Rectal smooth muscle tissue (tissue), 1 donor: ENCODE data around the gene SEBOX.

Experiments
- H3K27ac ChIP-seq: one replicate; pipeline ENCODE4 v1.7.0; 2013; ENCODE audit warnings: low read depth, low read length, inconsistent platforms
- H3K27me3 ChIP-seq: one replicate; pipeline ENCODE4 v1.7.0; 2013; ENCODE audit warnings: low read length; ENCODE audit not compliant: control insufficient read depth, insufficient read depth
- H3K36me3 ChIP-seq: one replicate; pipeline ENCODE4 v1.7.0; 2013; ENCODE audit warnings: low read length; ENCODE audit not compliant: control insufficient read depth, insufficient read depth
- H3K4me1 ChIP-seq: one replicate; pipeline ENCODE4 v1.7.0; 2013; ENCODE audit warnings: low read length; ENCODE audit not compliant: control insufficient read depth, insufficient read depth
- H3K4me3 ChIP-seq: one replicate; pipeline ENCODE4 v1.7.0; 2013; ENCODE audit warnings: low read length
- H3K9ac ChIP-seq: one replicate; pipeline ENCODE4 v1.7.0; 2013; ENCODE audit warnings: low read length

SEBOX gene

GRCh38 chr17:28399808-28400207, 34.8 kb upstream of the SEBOX start:
- no peak overlapping the region for H3K9ac ChIP-seq
- no peaks in the 10 kb centered on the region for H3K27me3 ChIP-seq
- H3K36me3 ChIP-seq = peaks cover 8% of the 10 kb centered on the region
- H3K4me3 ChIP-seq = no peak overlapping the region
- H3K4me1 ChIP-seq = no peaks in the 10 kb centered on the region
- H3K27ac ChIP-seq = no peak overlapping the region

GRCh38 chr17:28398280-28398981, 33.4 kb upstream of the SEBOX start:
- no peak overlapping the region for H3K4me3 ChIP-seq
- peaks cover 13% of the 10 kb centered on the region for H3K36me3 ChIP-seq
- H3K27ac ChIP-seq = no peak overlapping the region
- H3K9ac ChIP-seq = no peak overlapping the region
- H3K4me1 ChIP-seq = no peaks in the 10 kb centered on the region
- no peaks in the 10 kb centered on the region for H3K27me3 ChIP-seq

- H3K27me3 ChIP-seq = no peaks in the 10 kb centered on the region
- no peak overlapping the region for H3K4me3 ChIP-seq
- no peaks in the 10 kb centered on the region for H3K4me1 ChIP-seq
- no peak overlapping the region for H3K9ac ChIP-seq
- peaks cover 16% of the 10 kb centered on the region for H3K36me3 ChIP-seq
- H3K27ac ChIP-seq = no peak overlapping the region
These were observed 32.8 kb upstream of the SEBOX start for GRCh38 chr17:28397687-28398279.

GRCh38 chr17:28397275-28397674, 32.3 kb upstream of the SEBOX start:
- H3K36me3 ChIP-seq = peaks cover 16% of the 10 kb centered on the region
- H3K27me3 ChIP-seq = no peaks in the 10 kb centered on the region
- H3K4me1 ChIP-seq = no peaks in the 10 kb centered on the region
- no peak overlapping the region for H3K27ac ChIP-seq
- H3K9ac ChIP-seq = no peak overlapping the region
- no peak overlapping the region for H3K4me3 ChIP-seq

GRCh38 chr17:28396635-28397239, 31.7 kb upstream of the SEBOX start:
- Histone ChIP-seq H3K4me3 (no peak overlapping the region), H3K27ac (no peak overlapping the region), H3K36me3 (peaks cover 16% of the 10 kb centered on the region), H3K4me1 (no peaks in the 10 kb centered on the region), H3K27me3 (no peaks in the 10 kb centered on the region), H3K9ac (no peak overlapping the region)

GRCh38 chr17:28395968-28396367, 31.0 kb upstream of the SEBOX start:
- H3K4me1 ChIP-seq = no peaks in the 10 kb centered on the region
- no peak overlapping the region for H3K27ac ChIP-seq
- no peak overlapping the region for H3K9ac ChIP-seq
- H3K27me3 ChIP-seq = no peaks in the 10 kb centered on the region
- no peak overlapping the region for H3K4me3 ChIP-seq
- H3K36me3 ChIP-seq = peaks cover 19% of the 10 kb centered on the region

GRCh38 chr17:28395426-28395825, 30.4 kb upstream of the SEBOX start:
- H3K9ac ChIP-seq = no peak overlapping the region
- H3K4me3 ChIP-seq = no peak overlapping the region
- no peaks in the 10 kb centered on the region for H3K27me3 ChIP-seq
- peaks cover 22% of the 10 kb centered on the region for H3K36me3 ChIP-seq
- H3K4me1 ChIP-seq = no peaks in the 10 kb centered on the region
- no peak overlapping the region for H3K27ac ChIP-seq

GRCh38 chr17:28394337-28395116, 29.5 kb upstream of the SEBOX start:
- H3K27me3 ChIP-seq = no peaks in the 10 kb centered on the region
- no peak overlapping the region for H3K9ac ChIP-seq
- no peak overlapping the region for H3K27ac ChIP-seq
- no peaks in the 10 kb centered on the region for H3K4me1 ChIP-seq
- no peak overlapping the region for H3K4me3 ChIP-seq
- peaks cover 26% of the 10 kb centered on the region for H3K36me3 ChIP-seq

GRCh38 chr17:28392491-28392890, 27.5 kb upstream of the SEBOX start:
- Histone ChIP-seq H3K27ac (no peak overlapping the region), H3K9ac (no peak overlapping the region), H3K36me3 (peaks cover 34% of the 10 kb centered on the region), H3K4me1 (no peaks in the 10 kb centered on the region), H3K4me3 (no peak overlapping the region), H3K27me3 (no peaks in the 10 kb centered on the region)

- Histone ChIP-seq H3K4me3 (no peak overlapping the region), H3K4me1 (no peaks in the 10 kb centered on the region), H3K27me3 (no peaks in the 10 kb centered on the region), H3K9ac (no peak overlapping the region), H3K36me3 (peaks cover 32% of the 10 kb centered on the region), H3K27ac (no peak overlapping the region)
These were observed 26.4 kb upstream of the SEBOX start for GRCh38 chr17:28391401-28391800.

GRCh38 chr17:28390984-28391383, 26.0 kb upstream of the SEBOX start:
- no peak overlapping the region for H3K27ac ChIP-seq
- peaks cover 32% of the 10 kb centered on the region for H3K36me3 ChIP-seq

GRCh38 chr17:28390563-28390962, 25.6 kb upstream of the SEBOX start:
- no peaks in the 10 kb centered on the region for H3K4me1 ChIP-seq
- no peak overlapping the region for H3K9ac ChIP-seq
- peaks cover 28% of the 10 kb centered on the region for H3K36me3 ChIP-seq
- H3K4me3 ChIP-seq = no peak overlapping the region
- H3K27me3 ChIP-seq = no peaks in the 10 kb centered on the region
- no peak overlapping the region for H3K27ac ChIP-seq

More at GRCh38 chr17:28390984-28391383, 26.0 kb upstream of the SEBOX start:
- H3K4me3 ChIP-seq = no peak overlapping the region
- no peak overlapping the region for H3K9ac ChIP-seq
- no peaks in the 10 kb centered on the region for H3K4me1 ChIP-seq
- no peaks in the 10 kb centered on the region for H3K27me3 ChIP-seq
